ENCODE results near the gene TCP10L. TPM values are rescaled to one million over a fixed set of nuclear protein-coding genes. Genes with fewer than 3 reads are reported as not detected.
"Not testable (repeated sequence)": the region's sequence is repeated elsewhere in the genome, so short reads cannot be mapped to it uniquely, and the experiment has no call there.

The TCP10L gene
- total RNA-seq, 1 donor from 2014 or later, result 0.34 TPM

DNA sequence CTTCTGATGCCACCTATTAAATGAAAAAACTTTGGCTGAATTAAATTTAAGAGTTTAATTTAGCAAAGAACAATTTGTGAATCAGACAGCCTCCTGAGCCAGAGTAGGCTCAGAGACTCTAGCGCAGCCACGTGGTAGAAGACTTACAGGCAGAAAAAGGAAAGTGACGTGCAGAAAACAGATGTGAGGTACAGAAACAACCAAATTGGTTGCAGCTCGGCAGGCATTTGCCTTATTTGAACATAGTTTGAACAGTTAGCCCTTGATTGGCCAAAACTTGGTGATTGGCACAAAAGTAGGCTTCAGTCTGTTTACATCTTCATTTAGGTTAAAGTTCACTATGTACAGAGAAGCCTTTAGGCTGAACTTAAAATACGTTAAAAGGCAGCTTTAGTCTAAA is 22.9 kb downstream of the TCP10L start:
- Histone ChIP-seq H3K4me2 (ENCODE audit: low read length) (no peak overlapping the region), H3K36me3 (ENCODE audit: insufficient read depth, low read length) (no peaks in the 10 kb centered on the region), H3K4me1 (ENCODE audit: insufficient read depth, low read length) (peaks cover 3% of the 10 kb centered on the region), H3K4me3 (ENCODE audit: insufficient read depth, low read depth, low read length) (no peak overlapping the region), H3K79me2 (ENCODE audit: insufficient read depth, low read length) (no peaks in the 10 kb centered on the region), H4K20me1 (ENCODE audit: insufficient read depth, low read length) (no peaks in the 10 kb centered on the region), H3K9ac (ENCODE audit: low read length) (no peak overlapping the region), H2AFZ (ENCODE audit: low read depth, low read length) (no peak overlapping the region), H3K27ac (ENCODE audit: low read depth, low read length) (no peak overlapping the region), H3K27me3 (ENCODE audit: insufficient read depth, low read length) (no peaks in the 10 kb centered on the region), H3K9me3 (ENCODE audit: insufficient read depth, low read depth, low read length) (no peaks in the 10 kb centered on the region)
- peaks cover 2% of the 10 kb centered on the region for H3K27me3 Mint-ChIP-seq (ENCODE audit: low read depth, unreplicated experiment)
- FAIRE-seq (peak; percentile 85), DNase-seq (ENCODE audit: low read depth) (peak; percentile 64)
- TF ChIP-seq, protein P1, sequence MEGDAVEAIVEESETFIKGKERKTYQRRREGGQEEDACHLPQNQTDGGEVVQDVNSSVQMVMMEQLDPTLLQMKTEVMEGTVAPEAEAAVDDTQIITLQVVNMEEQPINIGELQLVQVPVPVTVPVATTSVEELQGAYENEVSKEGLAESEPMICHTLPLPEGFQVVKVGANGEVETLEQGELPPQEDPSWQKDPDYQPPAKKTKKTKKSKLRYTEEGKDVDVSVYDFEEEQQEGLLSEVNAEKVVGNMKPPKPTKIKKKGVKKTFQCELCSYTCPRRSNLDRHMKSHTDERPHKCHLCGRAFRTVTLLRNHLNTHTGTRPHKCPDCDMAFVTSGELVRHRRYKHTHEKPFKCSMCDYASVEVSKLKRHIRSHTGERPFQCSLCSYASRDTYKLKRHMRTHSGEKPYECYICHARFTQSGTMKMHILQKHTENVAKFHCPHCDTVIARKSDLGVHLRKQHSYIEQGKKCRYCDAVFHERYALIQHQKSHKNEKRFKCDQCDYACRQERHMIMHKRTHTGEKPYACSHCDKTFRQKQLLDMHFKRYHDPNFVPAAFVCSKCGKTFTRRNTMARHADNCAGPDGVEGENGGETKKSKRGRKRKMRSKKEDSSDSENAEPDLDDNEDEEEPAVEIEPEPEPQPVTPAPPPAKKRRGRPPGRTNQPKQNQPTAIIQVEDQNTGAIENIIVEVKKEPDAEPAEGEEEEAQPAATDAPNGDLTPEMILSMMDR (IDR thresholded peaks at IDR 0.05; ENCODE audit: insufficient read depth, low read depth, low read length), result peak; percentile 55
- no peak for TF ChIP-seq EZH2 (IDR thresholded peaks at IDR 0.05; ENCODE audit: insufficient read depth, low read length)
- no peak overlapping the region for H3K4me3 Mint-ChIP-seq (ENCODE audit: unreplicated experiment)
- peaks cover 10% of the 10 kb centered on the region for H3K9me3 Mint-ChIP-seq (ENCODE audit: unreplicated experiment)
- no peaks in the 10 kb centered on the region for H3K36me3 Mint-ChIP-seq (ENCODE audit: low read depth, unreplicated experiment)
- peak overlapping the region; percentile 14 for H3K27ac Mint-ChIP-seq (ENCODE audit: unreplicated experiment)
- no peaks in the 10 kb centered on the region for H3K4me1 Mint-ChIP-seq (ENCODE audit: low read depth, unreplicated experiment)

GRCh38 chr21:32561476-32561875 is 23.8 kb downstream of the TCP10L start:
- H2AFZ ChIP-seq (ENCODE audit: low read depth, low read length); H3K4me1 Mint-ChIP-seq (ENCODE audit: low read depth, unreplicated experiment); H4K20me1 ChIP-seq (ENCODE audit: insufficient read depth, low read length); FAIRE-seq; H3K9ac ChIP-seq (ENCODE audit: low read length); H3K27ac ChIP-seq (ENCODE audit: low read depth, low read length); H3K36me3 ChIP-seq (ENCODE audit: insufficient read depth, low read length); H3K79me2 ChIP-seq (ENCODE audit: insufficient read depth, low read length); H3K9me3 ChIP-seq (ENCODE audit: insufficient read depth, low read depth, low read length); H3K4me3 Mint-ChIP-seq (ENCODE audit: unreplicated experiment); H3K27ac Mint-ChIP-seq (ENCODE audit: unreplicated experiment); DNase-seq (ENCODE audit: low read depth); H3K27me3 ChIP-seq (ENCODE audit: insufficient read depth, low read length); H3K4me1 ChIP-seq (ENCODE audit: insufficient read depth, low read length); H3K36me3 Mint-ChIP-seq (ENCODE audit: low read depth, unreplicated experiment); H3K9me3 Mint-ChIP-seq (ENCODE audit: unreplicated experiment); H3K4me2 ChIP-seq (ENCODE audit: low read length); H3K4me3 ChIP-seq (ENCODE audit: insufficient read depth, low read depth, low read length); H3K27me3 Mint-ChIP-seq (ENCODE audit: low read depth, unreplicated experiment): not testable (repeated sequence)

DNA sequence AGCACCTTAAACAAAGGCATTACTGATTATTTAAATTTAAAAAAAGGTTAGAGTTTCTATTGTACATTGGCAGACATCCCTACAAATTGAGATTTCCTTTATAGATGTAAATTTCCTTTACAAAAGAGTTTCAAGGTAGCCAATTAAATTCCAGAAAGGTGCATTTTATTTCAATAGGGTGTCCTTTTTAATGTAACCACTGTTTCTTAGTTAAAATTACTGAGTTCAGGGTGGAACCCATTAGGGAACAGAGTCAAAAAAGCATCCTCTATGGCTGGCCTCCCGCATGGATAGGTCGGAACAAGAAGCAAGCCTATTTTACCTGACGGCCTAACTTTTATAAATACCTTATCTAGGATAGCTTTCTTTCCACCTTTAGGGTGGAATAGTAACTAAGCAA is 24.4 kb downstream of the TCP10L start:
- peaks cover 3% of the 10 kb centered on the region for H3K27me3 Mint-ChIP-seq (ENCODE audit: low read depth, unreplicated experiment)
- no peak for TF ChIP-seq EZH2 (IDR thresholded peaks at IDR 0.05; ENCODE audit: insufficient read depth, low read length)
- TF ChIP-seq, protein P1 (IDR thresholded peaks at IDR 0.05; ENCODE audit: insufficient read depth, low read depth, low read length), result no peak
- Histone ChIP-seq H3K4me1 (ENCODE audit: insufficient read depth, low read length) (no peaks in the 10 kb centered on the region), H3K79me2 (ENCODE audit: insufficient read depth, low read length) (no peaks in the 10 kb centered on the region), H3K4me3 (ENCODE audit: insufficient read depth, low read depth, low read length) (no peak overlapping the region), H3K27me3 (ENCODE audit: insufficient read depth, low read length) (no peaks in the 10 kb centered on the region), H3K4me2 (ENCODE audit: low read length) (no peak overlapping the region), H3K36me3 (ENCODE audit: insufficient read depth, low read length) (no peaks in the 10 kb centered on the region), H3K9ac (ENCODE audit: low read length) (no peak overlapping the region), H4K20me1 (ENCODE audit: insufficient read depth, low read length) (no peaks in the 10 kb centered on the region), H2AFZ (ENCODE audit: low read depth, low read length) (no peak overlapping the region), H3K27ac (ENCODE audit: low read depth, low read length) (no peak overlapping the region), H3K9me3 (ENCODE audit: insufficient read depth, low read depth, low read length) (no peaks in the 10 kb centered on the region)
- H3K4me1 Mint-ChIP-seq (ENCODE audit: low read depth, unreplicated experiment), result no peaks in the 10 kb centered on the region
- FAIRE-seq (no peak), DNase-seq (ENCODE audit: low read depth) (no peak)
- H3K27ac Mint-ChIP-seq (ENCODE audit: unreplicated experiment), result no peak overlapping the region
- H3K36me3 Mint-ChIP-seq (ENCODE audit: low read depth, unreplicated experiment), result no peaks in the 10 kb centered on the region
- H3K9me3 Mint-ChIP-seq (ENCODE audit: unreplicated experiment), result peaks cover 10% of the 10 kb centered on the region
- H3K4me3 Mint-ChIP-seq (ENCODE audit: unreplicated experiment), result no peak overlapping the region
